GM12801 (cell line): ENCODE data around the gene SLC22A5.

Experiments used
- TF ChIP-seq, protein P1 (sequence below): IDR thresholded peaks from one replicate; pipeline ENCODE4 v1.5.1; 2011; ENCODE audit warnings: control low read depth; ENCODE audit not compliant: insufficient read length; ENCODE audit errors: extremely low read depth

Gene SLC22A5

DNA sequence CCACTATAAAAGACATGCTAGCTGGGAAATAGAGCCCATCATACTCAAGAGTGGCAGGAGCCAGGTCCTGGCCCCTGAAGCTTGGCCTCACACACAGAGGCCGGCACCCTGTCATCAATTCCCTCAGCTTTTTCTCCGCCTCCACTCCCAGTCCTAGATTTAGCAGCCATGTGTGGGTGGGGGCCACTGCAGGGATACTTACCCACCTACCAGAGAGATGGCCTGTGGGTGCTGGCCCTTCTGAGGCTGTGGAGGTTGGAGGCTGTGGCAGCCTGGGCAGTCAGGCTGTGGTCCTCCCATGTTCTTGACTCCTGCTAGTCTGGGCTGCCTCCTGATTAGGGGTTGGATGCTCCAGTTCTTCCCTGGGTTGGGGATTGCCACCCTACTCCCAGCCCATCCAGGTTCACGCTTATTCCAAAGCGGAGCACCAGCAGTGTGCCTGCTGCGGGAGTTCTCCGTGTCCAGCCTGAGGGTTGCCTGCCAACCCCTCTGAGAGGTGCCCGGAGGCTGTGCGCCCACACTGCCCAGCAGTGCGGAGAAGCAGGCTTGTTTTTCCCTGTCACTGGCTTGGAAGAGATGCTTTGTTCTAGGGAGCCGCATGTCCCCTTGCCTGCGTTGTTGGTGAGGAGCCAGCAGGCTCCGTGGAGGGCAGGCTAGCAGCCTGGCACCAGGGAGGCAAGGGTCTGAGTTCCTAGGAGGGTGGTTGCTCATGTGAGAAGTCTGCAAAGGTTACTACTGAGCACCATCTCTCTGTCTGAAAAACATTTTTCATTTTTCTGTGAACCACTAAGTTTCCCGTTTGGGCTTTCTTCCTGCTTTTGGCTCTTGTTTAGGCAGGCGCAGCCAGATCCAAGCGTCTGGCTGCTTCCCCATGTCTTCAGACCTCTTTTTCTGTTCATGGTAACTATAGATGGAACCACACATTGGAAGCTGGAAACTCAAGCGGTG is 7.5 kb downstream of the SLC22A5 start:
- TF ChIP-seq, protein P1, sequence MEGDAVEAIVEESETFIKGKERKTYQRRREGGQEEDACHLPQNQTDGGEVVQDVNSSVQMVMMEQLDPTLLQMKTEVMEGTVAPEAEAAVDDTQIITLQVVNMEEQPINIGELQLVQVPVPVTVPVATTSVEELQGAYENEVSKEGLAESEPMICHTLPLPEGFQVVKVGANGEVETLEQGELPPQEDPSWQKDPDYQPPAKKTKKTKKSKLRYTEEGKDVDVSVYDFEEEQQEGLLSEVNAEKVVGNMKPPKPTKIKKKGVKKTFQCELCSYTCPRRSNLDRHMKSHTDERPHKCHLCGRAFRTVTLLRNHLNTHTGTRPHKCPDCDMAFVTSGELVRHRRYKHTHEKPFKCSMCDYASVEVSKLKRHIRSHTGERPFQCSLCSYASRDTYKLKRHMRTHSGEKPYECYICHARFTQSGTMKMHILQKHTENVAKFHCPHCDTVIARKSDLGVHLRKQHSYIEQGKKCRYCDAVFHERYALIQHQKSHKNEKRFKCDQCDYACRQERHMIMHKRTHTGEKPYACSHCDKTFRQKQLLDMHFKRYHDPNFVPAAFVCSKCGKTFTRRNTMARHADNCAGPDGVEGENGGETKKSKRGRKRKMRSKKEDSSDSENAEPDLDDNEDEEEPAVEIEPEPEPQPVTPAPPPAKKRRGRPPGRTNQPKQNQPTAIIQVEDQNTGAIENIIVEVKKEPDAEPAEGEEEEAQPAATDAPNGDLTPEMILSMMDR = no peak

DNA sequence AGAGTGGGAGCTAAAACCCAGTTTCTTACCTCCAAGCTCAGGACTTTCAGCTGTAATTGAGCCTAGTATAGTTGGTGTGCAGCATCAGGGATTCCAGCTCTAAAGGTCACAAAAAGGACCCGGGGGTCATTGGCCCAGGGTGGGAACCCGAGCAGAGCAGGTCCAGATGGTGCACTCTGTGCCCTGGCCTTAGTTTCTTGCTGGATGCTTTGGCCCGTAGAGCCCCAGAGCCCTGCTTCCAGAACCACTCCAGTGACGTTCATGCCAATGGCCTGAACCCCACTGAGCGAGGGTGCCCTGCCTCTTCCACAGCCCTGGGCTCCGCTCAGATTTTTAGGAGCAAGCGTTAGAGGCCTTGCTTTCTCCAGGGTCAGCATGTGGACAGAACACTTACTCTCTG is 8.2 kb downstream of the SLC22A5 start:
- TF ChIP-seq, protein P1 = no peak

DNA sequence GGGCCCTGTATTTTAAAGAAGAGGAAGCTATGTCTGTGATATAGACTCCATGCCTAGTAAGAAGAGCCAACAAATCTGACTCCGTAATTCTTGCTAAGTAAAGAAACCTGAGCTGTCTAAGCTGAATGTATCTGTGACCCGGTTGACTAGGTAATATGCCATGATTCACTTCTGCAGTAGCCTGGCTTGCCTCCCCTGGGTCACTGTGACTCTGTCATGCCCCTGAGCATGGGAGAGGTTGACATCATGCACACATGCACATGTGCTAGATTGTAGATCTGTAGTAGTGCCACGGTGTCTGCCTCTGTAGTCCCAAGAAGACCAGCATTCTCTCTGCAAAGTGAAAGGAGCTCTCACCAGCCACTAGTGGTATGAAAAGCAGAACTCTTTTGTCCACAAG is 9.1 kb downstream of the SLC22A5 start:
- TF ChIP-seq, protein P1 = no peak

DNA sequence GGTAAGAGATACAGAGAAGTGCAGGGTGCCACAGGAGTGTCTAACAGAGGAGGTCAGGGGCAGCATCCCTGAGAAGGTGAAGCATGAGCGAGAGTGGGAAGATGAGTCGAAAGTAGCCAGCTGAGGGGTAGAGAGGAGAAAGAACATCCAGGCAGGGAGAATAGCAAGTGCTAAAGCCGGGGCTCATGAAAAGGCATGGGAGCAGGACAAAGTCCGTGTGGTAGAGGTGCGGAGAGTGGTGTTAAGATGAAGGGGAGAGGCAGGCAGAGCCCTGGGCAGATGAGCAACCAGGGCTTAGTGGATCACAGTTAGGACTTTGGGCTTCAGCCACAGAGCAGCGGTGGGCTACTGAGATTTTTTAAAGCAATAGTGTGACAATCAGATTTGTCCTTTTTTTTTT is 10.5 kb downstream of the SLC22A5 start:
- TF ChIP-seq, protein P1 = no peak

DNA sequence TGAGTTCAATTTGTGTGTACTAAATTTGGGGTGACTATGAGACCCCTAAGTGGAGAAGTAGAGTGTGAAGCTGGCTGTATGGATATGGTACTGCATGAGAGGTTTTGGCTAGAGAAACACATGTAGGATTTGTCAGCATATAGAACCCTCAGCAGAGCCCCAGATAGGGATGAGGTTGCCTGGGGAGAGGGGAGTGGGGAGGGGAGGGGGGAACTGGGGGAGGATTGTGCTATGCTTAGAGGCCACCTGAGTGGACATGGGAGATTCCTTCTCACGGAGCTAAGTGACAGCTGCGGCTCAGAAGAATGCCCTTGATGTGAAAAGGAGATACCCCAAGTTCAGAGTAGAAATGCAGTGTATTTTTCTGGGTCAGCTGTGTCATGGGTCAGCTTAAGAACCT is 11.2 kb downstream of the SLC22A5 start:
- TF ChIP-seq, protein P1 = no peak

DNA sequence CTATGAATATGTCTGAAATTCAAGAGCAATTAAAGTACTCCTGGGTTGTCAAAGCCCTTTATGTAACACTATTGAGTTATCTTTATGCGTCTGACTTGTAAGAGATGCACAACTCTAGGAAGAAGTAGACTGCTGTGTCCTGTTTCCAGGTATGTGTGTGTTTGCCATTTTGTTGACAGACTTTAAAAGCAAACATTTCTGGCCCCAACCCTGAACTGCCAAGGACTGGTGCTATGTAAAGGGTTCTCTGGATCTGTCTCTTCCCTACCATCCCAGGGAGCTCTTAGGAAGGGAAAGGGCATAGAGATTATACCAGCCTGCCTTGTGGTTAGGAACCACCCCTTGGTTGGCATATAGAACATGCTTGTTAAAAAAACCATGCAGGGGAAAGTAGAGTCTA is 12.1 kb downstream of the SLC22A5 start:
- TF ChIP-seq, protein P1 = no peak

DNA sequence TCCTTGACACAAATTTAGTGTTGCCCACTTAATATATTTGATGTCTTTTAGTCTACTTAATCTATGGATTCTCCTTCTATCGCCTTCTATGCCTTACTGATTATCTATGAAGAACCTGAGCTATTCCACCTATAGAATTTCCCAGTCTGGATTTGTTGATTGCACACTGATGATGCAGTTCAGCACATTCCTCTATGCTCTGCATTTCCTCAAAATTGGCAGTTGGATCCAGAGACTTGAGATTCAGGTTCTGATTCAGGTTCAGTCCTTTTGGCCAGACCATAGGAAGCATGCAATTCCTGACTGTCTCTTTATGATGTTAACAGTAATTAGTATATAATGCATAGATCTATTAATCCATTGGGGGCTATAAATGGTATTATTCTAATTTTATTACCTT is 13.8 kb downstream of the SLC22A5 start:
- TF ChIP-seq, protein P1 = no peak
